KMS-11 (cell line): ENCODE data around the gene ELANE.

Source experiments
- H2AFZ ChIP-seq: fragments of 200-600 bp; sonication (generic); 2 replicates; pipeline ENCODE4 v1.6.1; 2016; ENCODE audit warnings: antibody characterized with exemption, mixed run types, low read depth
- H3K27ac ChIP-seq: fragments of 200-600 bp; sonication (generic); 2 replicates; pipeline ENCODE4 v1.6.1; 2016; ENCODE audit warnings: mild to moderate bottlenecking, mixed run types
- H3K27me3 ChIP-seq: fragments of 200-600 bp; sonication (generic); 2 replicates; pipeline ENCODE4 v1.6.1; 2017; ENCODE audit warnings: mild to moderate bottlenecking, low read depth, mixed run types, moderate library complexity; ENCODE audit not compliant: insufficient read depth
- H3K36me3 ChIP-seq: fragments of 200-600 bp; sonication (generic); 2 replicates; pipeline ENCODE4 v1.6.1; 2017; ENCODE audit warnings: mild to moderate bottlenecking, mixed run types; ENCODE audit not compliant: insufficient read depth
- H3K4me1 ChIP-seq: fragments of 200-600 bp; sonication (generic); 2 replicates; pipeline ENCODE4 v1.6.1; 2016; ENCODE audit warnings: mild to moderate bottlenecking, low read depth, mixed run types; ENCODE audit not compliant: poor library complexity, severe bottlenecking
- H3K4me2 ChIP-seq: fragments of 200-600 bp; sonication (generic); 2 replicates; pipeline ENCODE4 v1.7.0; 2016; ENCODE audit warnings: mild to moderate bottlenecking, mixed run types
- H3K4me3 ChIP-seq: fragments of 200-600 bp; sonication (generic); IDR thresholded peaks from 2 replicates; pipeline ENCODE4 v1.6.1; 2017; ENCODE audit warnings: low read depth, low read length, mixed read lengths; ENCODE audit not compliant: insufficient read depth
- H3K79me2 ChIP-seq: fragments of 200-600 bp; sonication (generic); 2 replicates; pipeline ENCODE4 v1.6.1; 2016; ENCODE audit warnings: low read depth, mixed run types; ENCODE audit not compliant: insufficient read depth
- H3K9ac ChIP-seq: fragments of 200-600 bp; sonication (generic); 2 replicates; pipeline ENCODE4 v1.6.1; 2016; ENCODE audit warnings: mild to moderate bottlenecking, mixed run types
- H4K20me1 ChIP-seq: fragments of 200-600 bp; sonication (generic); 2 replicates; pipeline ENCODE4 v1.6.1; 2016; ENCODE audit warnings: mild to moderate bottlenecking, mixed run types; ENCODE audit not compliant: insufficient read depth
- TF ChIP-seq, protein P1 (sequence below): fragments of 200-600 bp; sonication (generic); conservative IDR thresholded peaks from 2 replicates; pipeline ENCODE4 v1.6.1; 2017; ENCODE audit warnings: low read depth, mild to moderate bottlenecking, antibody characterized with exemption, low read length, moderate library complexity, mixed read lengths

ELANE gene

DNA sequence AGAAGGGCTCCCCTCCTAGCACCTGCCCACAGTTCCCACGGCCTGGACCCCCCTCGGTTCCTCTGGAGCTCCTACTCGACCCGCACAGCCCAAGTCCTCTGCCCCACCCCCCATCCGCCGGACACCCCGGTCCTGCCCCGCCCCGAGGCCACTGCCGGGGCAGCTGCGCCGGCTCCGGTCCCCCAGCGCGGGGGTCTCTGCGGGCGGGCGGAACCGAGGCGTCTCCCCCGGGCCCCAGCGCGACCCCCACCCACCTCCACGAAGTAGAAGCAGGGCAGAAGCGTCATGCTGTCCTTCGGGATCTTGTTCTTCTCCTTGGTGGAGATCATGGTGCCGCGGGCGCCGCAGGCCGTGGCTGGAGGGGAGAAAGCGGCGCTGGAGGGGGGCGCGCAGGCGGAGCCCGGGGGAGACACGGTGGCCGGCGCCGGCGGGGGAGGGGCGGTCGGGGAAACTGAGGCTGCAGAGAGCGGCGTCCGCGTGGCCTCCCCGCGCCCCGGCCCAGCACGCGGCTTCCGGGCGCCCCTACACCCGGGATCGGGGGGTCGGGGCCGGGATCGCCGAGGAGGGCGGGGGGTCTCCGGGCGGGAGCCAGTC, 30.8 kb upstream of the ELANE start:
- Histone ChIP-seq H3K9ac (no peak overlapping the region), H3K4me2 (no peak overlapping the region), H2AFZ (no peak overlapping the region), H3K27ac (no peak overlapping the region), H3K4me3 (no peak overlapping the region), H3K4me1 (no peaks in the 10 kb centered on the region), H3K36me3 (no peaks in the 10 kb centered on the region), H4K20me1 (no peaks in the 10 kb centered on the region), H3K79me2 (no peaks in the 10 kb centered on the region), H3K27me3 (peaks cover 8% of the 10 kb centered on the region; the same call in 1 of the 2 replicates)
- TF ChIP-seq, protein P1, sequence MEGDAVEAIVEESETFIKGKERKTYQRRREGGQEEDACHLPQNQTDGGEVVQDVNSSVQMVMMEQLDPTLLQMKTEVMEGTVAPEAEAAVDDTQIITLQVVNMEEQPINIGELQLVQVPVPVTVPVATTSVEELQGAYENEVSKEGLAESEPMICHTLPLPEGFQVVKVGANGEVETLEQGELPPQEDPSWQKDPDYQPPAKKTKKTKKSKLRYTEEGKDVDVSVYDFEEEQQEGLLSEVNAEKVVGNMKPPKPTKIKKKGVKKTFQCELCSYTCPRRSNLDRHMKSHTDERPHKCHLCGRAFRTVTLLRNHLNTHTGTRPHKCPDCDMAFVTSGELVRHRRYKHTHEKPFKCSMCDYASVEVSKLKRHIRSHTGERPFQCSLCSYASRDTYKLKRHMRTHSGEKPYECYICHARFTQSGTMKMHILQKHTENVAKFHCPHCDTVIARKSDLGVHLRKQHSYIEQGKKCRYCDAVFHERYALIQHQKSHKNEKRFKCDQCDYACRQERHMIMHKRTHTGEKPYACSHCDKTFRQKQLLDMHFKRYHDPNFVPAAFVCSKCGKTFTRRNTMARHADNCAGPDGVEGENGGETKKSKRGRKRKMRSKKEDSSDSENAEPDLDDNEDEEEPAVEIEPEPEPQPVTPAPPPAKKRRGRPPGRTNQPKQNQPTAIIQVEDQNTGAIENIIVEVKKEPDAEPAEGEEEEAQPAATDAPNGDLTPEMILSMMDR: no peak

DNA sequence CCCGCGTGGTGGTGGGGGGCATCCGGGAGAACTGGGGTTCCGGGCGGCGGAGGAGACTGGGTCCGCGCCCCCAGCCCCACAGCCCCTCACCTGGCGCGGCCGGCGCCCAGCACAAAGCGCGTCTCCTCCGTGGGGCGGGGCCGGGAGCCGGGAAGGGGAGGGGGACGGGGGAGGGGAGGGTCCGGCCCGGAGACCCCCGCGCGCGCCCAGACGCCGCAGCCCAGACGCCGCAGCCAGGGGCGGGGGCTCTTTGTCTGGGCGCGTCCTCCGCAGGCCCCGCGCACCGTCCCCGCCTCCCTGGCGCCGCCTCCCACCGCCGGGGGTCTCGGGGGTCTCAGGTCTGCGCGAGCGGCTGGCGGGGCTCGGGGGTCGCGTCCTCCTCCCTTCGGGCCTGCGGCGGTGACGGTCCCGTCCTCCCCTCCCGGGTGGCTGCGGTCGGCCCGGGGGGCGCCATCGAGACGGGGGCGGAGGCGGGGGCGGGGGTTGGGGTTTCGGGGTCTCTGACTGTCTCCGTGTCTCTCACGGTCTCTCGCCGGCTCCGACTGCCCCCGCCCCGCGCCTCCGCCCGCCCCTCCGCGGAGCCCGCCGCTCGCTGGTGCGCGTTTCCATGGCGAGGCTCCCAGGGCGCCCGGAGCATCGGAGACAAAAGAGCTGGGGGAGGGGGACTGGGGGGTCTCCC, 30.1 kb upstream of the ELANE start, which contains the start of gene PLPPR3:
Gene PLPPR3, minus strand, starts transcription at position 131 of the 679 bp plus-strand sequence. CDS start 396 bp downstream, outside the sequence.
- Histone ChIP-seq H2AFZ (no peak within 1 kb of the TSS), H3K4me3 (no peak within 1 kb of the TSS), H4K20me1 (no peaks in the 10 kb centered on the region), H3K27ac (no peak within 1 kb of the TSS), H3K9ac (no peak within 1 kb of the TSS), H3K27me3 (peaks cover 10% of the 10 kb centered on the region; the same call in 1 of the 2 replicates), H3K36me3 (no peaks in the 10 kb centered on the region), H3K4me1 (no peaks in the 10 kb centered on the region), H3K79me2 (no peaks in the 10 kb centered on the region), H3K4me2 (no peak within 1 kb of the TSS)
- TF ChIP-seq, protein P1: no peak

- no peak overlapping the region for H3K9ac ChIP-seq
- peaks cover 10% of the 10 kb centered on the region; the same call in 1 of the 2 replicates for H3K27me3 ChIP-seq
- H3K4me1 ChIP-seq: no peaks in the 10 kb centered on the region
- TF ChIP-seq, protein P1: no peak
- H2AFZ ChIP-seq: no peak overlapping the region
- H3K27ac ChIP-seq: no peak overlapping the region
- H3K4me3 ChIP-seq: no peak overlapping the region
- H3K4me2 ChIP-seq: no peak overlapping the region
- no peaks in the 10 kb centered on the region for H3K79me2 ChIP-seq
- no peaks in the 10 kb centered on the region for H3K36me3 ChIP-seq
- no peaks in the 10 kb centered on the region for H4K20me1 ChIP-seq
Measured at GRCh38 chr19:823565-824121, 28.5 kb upstream of the ELANE start.

DNA sequence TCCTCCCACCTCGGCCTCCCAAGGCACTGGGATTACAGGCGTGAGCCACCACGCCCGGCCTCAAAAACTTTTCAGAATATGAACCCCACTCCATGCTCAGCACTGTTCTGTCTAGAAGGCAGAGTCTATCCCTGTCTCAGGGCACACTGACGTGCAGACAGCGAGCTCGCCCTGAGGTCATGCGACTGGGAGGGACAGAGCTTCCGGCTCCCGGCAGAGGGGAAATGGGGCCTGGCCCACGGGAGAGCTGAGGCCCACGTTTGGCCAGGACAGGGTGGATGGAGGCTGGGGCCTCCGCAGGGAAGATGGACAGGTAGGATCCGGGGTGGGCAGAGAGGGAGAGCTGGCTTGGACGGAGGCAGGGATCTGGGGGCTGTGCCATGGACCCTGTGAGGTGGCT, 27.2 kb upstream of the ELANE start:
- TF ChIP-seq, protein P1: no peak

More for the DNA sequence above, 27.2 kb upstream of the ELANE start:
- H3K27me3 ChIP-seq: peaks cover 16% of the 10 kb centered on the region; the same call in 1 of the 2 replicates
- H3K9ac ChIP-seq: no peak overlapping the region
- no peaks in the 10 kb centered on the region for H3K79me2 ChIP-seq
- H4K20me1 ChIP-seq: no peaks in the 10 kb centered on the region
- no peaks in the 10 kb centered on the region for H3K4me1 ChIP-seq
- H2AFZ ChIP-seq: no peak overlapping the region
- H3K4me3 ChIP-seq: no peak overlapping the region
- no peaks in the 10 kb centered on the region for H3K36me3 ChIP-seq
- no peak overlapping the region for H3K4me2 ChIP-seq
- H3K27ac ChIP-seq: no peak overlapping the region
